Stimulated activated CD8-positive, alpha-beta memory T cell treated with anti-CD3 and anti-CD28 coated beads, Interleukin-2, amount 100 ng/mL, for 48 hours (primary cell): ENCODE data around the gene NUDT22.

Experiments
- DNase-seq, 2 donors: peaks; one replicate each; pipeline ENCODE4 v3.0.0-alpha.2; 2020; ENCODE audit warnings: low read depth in 2 of 2

The NUDT22 gene

DNA sequence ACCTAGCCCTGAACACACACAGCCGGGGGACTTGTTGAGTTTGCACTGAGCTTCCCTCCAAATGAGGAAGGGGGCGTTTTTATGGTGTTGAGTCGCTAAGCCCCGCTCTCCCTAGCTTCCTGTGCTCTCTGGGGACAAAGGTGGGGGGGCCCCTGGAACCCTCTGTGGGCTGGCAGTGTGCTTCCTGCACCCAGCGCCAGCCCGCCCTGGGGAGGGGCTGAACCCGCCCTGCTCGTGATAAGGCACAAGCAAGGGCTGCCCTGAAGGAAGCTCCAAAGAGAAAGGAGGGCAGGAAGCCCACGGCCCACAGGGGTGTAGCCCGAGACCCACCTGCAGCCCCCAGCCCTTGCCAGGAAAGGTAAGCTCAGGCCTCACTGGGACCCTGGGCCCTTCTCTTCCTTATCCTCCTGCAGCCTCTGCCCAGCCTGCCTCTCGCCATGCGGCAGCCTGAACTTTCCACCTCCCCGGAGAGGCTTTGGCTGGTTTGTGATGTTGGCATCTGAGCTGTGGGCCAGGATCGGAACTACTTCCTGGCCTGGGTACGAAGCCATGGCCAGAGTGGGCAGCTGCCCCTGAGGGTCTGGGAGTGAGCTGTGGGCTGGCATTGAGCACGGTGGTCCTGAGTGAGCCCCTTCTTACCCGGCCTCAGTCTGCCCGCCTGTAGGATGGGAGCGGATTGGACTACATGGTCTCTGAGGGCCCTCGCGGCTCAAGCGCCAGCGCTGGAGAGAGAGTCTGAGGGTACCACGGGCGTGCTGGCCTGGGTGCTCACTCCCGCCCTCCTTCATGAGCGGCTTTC lies 19.4 kb upstream of the NUDT22 start, which contains the start of gene FERMT3:
FERMT3 (plus strand) TSS at position 265 of the 799 bp plus-strand sequence. CDS start 644 bp downstream, outside the sequence.
- DNase-seq = peak; percentile 67 to 71

DNA sequence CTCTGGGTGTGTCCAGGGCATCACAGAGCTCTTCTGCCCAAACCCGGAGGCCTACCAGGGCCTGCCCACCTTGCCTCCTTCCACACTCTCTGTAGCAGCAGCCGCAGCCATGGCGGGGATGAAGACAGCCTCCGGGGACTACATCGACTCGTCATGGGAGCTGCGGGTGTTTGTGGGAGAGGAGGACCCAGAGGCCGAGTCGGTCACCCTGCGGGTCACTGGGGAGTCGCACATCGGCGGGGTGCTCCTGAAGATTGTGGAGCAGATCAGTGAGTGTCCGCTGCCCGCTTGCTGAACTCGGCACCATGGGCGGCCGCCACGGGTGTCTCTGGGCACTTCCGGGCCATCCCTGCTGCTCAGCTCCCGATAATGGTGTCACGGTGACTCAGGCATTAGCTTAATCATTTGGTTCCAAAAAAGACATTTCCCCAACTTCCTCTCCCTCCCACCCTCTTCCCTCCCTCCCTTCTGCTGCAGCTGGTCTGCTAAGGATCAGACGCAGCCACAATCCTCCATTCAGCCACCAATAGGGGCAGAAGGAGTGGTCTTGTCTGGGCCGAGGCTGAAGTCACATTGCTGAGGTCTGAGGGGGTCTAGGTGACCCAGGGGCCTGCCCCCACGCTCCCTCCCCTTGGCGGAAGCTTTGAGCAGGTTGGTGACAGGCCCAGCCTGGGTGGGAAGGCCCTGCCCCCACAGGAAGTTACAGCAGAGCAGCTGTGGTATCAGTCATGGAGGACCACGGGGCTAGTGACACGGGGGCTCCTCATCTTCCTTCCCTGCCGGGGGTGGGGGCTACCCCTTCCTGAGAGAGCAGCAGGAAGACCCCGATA lies 18.6 kb upstream of the NUDT22 start:
- DNase-seq = peak; percentile 79 to 81

DNA sequence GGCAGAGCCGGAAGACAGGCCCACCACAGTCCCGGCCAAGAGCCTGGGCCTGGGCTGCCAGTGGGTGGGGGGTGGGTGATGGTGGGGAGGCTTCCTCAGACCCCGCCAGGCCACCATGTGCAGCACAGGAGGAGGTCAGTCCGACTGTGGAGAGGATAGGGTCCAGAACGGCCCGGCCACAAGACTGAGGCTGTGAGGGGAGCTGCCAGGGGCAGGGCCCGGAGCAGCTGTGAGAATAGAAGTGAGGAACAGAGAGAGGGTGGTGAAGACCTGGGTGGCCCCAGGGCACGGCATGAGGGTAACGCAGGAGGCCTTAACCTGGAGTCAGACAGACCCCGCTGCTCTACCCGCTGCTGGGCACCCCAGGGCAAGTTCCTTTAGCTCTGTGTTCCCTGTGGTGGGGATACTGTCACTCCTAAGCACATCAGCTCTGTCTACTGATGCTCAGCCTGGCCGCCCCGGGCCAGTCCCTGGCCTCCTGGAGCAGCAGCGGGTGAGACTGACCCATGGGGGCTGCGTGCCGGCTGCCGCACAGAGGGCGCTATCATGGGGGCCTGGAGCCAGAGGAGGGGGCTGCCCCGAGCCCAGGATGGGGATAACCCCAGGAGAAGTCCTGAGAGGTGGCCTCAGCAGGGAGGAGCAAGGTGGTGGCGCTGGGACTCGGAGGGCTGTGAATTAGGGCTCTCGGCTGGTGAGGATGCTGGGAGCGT lies 17.8 kb upstream of the NUDT22 start:
- DNase-seq = no peak

DNA sequence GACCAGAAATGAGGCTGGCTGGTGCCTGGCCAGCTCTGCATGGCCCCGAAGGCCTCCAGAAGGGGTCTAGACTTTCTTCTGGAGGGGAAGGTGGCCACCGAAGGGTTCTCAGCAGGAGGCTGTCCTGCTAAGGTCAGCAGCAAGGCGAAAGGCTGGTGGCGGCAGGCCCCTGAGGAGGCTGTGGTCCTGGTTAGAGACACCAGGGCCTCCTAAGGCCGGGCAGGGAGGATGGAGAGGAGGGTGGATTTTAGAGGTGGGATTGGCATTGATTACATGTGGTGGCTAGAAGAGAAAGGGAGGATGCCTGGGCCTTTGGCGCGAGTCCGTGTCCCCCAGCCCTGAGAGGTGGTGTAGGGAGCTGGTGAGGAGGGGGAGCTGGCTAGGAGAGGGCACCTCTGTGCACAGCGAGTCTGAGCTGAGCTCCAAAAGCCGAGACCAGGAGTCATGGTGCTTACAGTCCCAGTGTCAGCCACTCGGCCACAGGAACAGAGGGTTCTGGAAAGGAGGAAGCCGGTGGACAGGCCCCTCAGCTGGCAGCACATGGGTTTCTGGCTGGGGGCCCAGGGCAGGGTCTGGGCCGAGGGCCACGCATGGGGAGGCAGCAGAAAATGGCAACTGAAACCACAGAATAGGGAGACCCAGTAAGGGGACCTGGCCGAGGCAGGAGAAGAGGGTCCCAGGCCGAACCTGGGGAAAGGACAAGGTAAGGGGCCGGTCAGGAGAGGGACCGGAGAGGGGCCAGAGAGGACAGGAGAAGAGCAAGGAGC lies 17.1 kb upstream of the NUDT22 start:
- DNase-seq = no peak

DNA sequence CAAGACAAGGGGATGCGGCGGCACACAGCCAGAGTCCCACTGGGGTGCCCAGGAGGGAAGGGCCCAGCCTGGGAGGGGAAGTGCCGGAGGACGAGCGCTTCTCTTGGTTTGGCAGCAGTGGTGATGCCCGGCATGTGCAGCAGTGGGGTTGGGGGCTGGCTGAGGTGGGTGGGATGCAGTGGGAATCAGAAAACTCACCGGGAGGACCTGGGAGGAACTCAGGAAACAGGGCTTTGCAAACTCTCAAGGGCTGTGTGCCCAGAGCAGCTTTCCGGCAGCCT lies 16.6 kb upstream of the NUDT22 start:
- no peak for DNase-seq

DNA sequence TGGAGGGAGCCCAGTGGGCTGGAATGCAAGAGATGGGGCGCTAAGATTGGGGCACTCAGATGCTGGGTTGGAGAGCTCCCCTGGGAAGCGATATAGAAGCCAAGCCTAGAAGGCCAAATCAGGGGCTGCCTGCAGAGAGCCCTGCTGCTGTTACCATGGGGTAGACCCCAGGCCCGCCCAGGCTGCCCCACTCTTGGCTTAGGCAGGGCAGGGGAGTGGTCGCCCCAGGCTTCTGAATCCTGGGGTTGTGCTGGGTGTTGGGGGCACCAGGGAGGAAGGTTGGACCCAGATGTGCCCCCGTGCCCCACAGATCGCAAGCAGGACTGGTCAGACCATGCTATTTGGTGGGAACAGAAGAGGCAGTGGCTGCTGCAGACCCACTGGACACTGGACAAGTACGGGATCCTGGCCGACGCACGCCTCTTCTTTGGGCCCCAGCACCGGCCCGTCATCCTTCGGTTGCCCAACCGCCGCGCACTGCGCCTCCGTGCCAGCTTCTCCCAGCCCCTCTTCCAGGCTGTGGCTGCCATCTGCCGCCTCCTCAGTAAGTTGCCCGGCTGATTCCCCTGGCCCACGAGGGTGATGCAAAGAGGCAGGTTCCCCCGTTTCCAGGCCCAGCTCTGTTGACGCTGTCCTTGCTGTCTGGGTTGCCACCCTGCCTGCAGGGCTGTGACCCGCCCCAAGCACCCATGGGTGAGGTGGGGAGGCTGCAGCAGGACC lies 15.6 kb upstream of the NUDT22 start:
- DNase-seq = no peak

DNA sequence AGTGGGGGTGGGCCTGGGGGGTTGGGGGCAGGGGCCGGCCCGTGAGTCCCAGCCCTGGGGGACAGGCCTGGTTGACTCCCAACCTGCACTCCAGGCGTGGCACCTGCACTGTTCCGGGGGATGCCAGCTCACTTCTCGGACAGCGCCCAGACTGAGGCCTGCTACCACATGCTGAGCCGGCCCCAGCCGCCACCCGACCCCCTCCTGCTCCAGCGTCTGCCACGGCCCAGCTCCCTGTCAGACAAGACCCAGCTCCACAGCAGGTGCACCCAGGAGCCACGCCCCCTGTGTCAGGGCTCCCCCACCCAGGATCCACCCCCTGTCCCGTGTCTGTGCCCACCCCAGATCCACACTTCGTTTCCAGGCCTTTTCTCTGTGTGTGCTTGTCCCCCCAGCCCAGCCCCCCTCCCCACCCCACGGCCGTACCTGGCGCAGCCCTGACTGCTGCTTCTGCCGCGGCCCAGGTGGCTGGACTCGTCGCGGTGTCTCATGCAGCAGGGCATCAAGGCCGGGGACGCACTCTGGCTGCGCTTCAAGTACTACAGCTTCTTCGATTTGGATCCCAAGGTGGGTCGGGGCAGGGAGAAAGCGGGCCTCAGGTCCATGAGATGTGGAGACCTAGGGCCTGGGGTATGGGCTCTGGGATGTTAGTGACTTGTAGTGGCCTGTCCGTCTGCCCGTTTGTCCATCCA lies 14.7 kb upstream of the NUDT22 start:
- no peak for DNase-seq

DNA sequence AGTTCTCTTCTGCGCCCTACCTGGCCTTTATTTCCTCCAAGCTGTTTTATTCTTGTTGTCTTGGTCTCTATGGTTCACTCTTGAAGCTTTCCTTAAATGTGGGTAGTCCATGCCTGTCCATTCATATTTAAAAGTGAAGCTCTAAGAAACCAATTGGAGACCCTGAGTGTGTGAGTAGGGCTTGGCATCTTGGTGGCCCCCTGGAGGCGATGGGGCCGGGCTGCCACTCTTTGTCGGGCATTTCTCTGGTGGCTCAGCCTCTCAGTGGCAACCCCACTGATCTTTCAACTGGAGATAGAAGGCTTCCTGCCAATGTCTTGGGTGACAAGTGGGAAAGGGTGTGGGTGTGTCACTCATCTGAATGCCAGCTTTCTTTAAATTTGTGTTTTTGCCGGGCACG lies 9.2 kb upstream of the NUDT22 start:
- DNase-seq = no peak

DNA sequence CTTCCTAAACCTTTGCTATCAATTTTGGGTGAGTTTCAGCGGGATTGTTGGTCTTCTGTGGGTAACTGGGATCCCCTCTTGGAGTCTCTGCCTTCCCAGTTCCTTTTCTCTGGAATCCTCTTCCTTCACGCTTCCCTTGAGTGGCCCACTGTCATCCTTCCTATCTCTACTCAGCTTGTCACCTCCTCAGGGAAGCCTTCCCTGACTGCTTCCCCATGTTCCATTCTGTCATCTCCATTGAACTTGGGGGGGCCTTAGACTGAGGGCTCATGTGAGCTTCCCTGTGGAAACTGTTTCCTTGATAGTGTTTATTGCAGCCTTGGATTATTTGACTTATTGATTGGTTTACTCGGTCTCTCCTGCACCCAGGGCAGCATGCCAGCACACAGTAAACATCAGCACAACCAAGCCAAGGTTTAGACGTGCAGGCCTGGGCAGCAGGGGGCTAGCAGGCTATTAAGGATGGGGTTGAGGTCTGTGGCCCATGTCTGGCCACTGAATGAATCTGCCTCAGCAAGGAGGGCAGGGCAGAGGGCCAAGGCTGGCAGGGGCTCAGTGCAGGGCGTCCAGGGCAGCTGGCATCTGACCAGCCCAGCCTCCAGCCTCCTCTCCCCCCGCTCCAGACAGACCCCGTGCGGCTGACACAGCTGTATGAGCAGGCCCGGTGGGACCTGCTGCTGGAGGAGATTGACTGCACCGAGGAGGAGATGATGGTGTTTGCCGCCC lies 7.3 kb upstream of the NUDT22 start:
- no peak for DNase-seq

DNA sequence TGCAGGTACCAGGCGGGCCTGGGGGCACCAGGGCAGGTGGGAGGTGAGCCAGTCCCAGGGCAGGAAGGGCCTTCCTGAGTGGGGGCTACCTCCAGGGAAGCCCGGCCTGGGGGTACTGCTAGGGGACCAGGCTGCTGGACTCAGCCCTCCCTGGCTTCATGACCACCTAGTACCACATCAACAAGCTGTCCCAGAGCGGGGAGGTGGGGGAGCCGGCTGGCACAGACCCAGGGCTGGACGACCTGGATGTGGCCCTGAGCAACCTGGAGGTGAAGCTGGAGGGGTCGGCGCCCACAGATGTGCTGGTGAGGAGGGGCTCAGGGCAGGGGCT lies 6.8 kb upstream of the NUDT22 start:
- no peak for DNase-seq

DNA sequence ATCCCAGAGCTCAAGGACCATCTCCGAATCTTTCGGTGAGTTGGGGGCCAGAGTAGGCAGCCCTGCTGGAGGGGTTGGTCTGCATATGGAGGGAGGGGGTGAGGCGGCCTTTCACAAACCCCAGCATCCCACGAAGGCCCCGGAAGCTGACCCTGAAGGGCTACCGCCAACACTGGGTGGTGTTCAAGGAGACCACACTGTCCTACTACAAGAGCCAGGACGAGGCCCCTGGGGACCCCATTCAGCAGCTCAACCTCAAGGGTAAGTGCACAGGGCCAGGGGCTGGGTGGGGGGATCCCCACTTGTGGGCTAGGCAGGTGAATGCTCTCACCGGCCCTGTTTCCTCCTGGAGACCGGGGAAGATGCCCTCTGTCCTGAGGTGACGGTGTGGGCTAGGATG lies 6.3 kb upstream of the NUDT22 start:
- no peak for DNase-seq

DNA sequence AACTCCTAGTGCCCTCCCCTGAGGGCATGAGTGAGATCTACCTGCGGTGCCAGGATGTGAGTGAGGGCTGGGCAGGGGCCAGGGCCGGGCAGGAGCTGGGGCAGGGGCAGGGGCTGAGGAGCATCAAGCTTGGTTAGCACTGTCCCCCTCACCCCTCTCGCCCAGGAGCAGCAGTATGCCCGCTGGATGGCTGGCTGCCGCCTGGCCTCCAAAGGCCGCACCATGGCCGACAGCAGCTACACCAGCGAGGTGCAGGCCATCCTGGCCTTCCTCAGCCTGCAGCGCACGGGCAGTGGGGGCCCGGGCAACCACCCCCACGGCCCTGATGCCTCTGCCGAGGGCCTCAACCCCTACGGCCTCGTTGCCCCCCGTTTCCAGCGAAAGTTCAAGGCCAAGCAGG lies 5.8 kb upstream of the NUDT22 start:
- no peak for DNase-seq

DNA sequence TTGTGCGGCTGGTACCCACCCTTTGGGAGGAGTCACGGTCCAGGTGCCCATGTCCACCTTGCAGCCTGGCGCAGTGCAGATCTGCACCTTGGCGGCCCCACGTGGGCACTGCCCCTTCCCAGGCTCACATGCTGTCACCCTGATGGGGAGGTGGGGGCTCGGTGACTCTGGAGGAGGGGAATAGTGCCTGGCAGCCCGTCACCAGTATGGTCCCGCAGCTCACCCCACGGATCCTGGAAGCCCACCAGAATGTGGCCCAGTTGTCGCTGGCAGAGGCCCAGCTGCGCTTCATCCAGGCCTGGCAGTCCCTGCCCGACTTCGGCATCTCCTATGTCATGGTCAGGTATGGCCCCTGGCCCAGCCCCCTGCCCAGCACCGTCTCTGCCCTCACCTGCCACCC lies 5.3 kb upstream of the NUDT22 start:
- no peak for DNase-seq

DNA sequence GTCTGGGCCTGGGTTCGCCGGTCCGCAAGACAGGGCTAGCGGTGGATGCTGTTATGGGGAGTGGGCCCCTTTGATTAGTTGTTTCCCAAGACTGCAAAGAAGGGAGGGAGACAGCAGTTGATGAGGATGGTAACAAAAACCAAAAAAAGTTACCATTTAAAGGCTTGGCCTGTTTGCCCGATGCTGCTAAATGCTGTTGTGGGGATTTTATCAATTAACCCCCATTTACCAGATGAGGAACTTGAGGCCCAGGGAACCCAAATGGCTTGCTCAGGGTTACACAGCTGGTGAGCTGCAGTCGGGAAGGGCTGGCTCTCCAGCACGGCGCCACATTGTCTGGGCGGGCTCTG lies 3.4 kb upstream of the NUDT22 start:
- no peak for DNase-seq

DNA sequence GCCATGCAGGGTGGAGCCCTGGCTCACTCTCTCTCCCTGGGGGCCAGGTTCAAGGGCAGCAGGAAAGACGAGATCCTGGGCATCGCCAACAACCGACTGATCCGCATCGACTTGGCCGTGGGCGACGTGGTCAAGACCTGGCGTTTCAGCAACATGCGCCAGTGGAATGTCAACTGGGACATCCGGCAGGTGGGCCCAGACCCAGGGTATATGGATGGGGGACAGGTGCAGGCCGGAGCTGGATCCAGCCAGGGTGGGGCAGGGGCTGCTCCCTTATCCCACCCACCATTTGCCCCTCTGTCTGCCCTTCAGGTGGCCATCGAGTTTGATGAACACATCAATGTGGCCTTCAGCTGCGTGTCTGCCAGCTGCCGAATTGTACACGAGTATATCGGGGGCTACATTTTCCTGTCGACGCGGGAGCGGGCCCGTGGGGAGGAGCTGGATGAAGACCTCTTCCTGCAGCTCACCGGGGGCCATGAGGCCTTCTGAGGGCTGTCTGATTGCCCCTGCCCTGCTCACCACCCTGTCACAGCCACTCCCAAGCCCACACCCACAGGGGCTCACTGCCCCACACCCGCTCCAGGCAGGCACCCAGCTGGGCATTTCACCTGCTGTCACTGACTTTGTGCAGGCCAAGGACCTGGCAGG lies 2.9 kb upstream of the NUDT22 start:
- no peak for DNase-seq

DNA sequence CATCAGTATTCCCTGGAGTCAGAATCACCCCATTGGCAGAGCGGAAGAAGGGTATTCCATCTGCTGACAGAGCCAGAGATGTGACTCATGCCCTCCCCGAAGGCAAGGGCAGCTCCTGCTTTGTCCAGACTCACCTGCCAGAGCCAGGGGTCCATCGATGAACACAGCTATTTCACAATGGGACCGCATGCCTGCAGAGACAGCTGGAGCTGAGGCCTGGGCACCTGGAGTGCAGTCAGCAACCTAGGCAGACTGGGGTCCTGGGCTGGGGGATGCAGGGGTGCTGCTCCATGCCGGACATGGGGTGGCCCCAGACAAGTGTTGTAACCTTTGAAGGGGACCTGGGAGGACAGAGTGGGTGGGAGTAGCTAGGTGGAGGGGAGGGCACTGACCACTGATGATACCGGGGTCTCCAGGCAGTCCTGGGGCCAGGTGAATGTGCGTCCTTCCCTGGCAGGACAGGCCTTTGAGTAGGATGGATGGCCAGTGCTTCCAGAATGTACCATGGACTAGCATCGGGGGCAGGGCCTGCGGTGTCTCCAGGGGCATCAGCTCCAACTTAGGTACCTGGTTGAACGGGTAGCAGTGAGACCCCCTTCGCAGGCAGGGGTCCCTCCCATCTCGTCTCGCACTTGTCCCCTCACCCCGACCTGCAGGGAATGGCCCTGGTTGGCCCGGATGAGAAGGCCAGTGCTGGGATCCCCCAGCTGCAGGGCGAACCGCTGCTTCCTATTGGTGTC lies 1.8 kb upstream of the NUDT22 start:
- DNase-seq = no peak

DNA sequence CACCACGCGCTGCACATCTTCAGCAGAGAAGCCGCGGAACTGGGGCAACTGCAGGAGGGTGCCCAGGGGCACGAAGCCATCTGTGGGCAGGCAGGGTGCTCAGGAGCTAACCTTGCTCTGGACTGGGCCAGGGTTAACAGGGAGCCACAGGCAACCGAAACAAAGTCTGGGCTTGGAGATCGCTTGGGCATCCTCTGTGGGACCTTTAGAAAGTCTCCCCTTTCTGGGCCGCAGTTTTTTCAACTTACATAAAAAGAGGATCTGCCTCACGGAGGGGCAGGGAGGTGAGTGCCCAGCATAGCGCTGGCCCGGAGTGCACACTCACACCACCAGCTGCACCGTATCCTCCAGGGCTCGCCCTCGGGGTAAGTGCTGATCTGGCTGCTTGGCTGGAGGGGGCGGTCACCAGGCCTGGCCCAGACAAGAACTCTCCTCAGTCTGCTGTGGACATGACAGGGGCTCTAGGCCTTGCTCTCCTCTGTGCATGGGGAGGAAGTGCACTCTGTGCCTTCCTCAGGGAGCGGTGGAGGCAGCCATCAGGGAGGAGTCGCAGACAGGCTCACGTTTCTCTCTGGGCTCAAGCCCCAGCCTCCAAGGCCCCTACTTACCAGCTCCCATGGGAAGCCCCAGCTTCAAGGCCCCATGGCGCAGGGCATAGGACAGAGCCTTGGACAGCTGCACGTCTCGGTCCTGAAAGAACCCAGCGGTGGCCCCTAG lies 1.0 kb upstream of the NUDT22 start:
- no peak for DNase-seq

DNA sequence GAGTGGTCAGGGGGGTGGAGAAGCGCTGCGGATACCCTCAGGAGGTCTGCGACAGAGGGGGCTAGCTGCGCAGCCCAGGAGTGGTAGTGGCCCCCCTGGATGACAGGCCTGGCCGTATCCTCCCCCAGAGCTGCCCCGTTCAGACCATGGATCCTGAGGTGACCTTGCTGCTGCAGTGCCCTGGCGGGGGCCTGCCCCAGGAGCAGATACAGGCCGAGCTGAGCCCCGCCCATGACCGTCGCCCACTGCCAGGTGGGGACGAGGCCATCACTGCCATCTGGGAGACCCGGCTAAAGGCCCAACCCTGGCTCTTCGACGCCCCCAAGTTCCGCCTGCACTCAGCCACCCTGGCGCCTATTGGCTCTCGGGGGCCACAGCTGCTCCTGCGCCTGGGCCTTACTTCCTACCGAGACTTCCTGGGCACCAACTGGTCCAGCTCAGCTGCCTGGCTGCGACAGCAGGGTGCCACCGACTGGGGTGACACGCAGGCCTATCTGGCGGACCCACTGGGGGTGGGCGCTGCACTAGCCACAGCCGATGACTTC lies 505 bp downstream of the NUDT22 start:
- DNase-seq = no peak
